Vagina (tissue), 2 donors: ENCODE results near the gene RAB9B.

Source experiments
- POLR2AphosphoS5 ChIP-seq, 2 donors: sonication (generic); formaldehyde crosslinking; IDR thresholded peaks; one replicate each; pipeline ENCODE4 v1.9.0; 2017; ENCODE audit warnings: antibody characterized with exemption in 2 of 2, mild to moderate bottlenecking in 2 of 2, low read depth in 1 of 2; ENCODE audit not compliant: insufficient read depth in 1 of 2
- TF ChIP-seq, protein P1 (sequence below), 3 experiments: fragments of 450-650 bp in 2 of 3; fragments of 200-600 bp in 1 of 3; sonication (generic) in 1 of 3; IDR thresholded peaks; one replicate each; pipeline ENCODE4 v1.5.1; 2017 to 2019; ENCODE audit warnings: antibody characterized with exemption in 3 of 3, mild to moderate bottlenecking in 2 of 3, moderate library complexity in 2 of 3

DNA sequence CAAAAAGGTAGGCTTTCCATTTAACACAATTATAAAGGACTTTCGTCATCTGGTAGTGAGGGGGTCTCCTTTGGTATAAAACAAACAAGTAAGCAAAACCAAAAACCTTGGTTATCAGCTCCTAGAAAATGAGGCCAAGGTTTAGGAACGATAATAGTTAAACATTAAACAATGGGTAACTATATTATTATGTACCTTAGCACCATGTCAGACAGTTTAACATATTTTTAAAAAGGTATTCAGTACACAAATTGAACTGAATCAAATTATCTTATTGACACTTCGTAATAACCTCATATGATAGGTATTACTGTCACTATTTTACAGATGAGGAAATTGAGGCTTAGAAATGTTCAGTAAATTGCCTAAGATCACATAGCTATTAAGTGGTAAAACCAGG, 32.1 kb upstream of the RAB9B start:
- no peak for TF ChIP-seq POLR2AphosphoS5 (IDR thresholded peaks at IDR 0.05; ENCODE audit: insufficient read depth in 1 of 2, low read depth in 1 of 2)
- TF ChIP-seq, protein P1, sequence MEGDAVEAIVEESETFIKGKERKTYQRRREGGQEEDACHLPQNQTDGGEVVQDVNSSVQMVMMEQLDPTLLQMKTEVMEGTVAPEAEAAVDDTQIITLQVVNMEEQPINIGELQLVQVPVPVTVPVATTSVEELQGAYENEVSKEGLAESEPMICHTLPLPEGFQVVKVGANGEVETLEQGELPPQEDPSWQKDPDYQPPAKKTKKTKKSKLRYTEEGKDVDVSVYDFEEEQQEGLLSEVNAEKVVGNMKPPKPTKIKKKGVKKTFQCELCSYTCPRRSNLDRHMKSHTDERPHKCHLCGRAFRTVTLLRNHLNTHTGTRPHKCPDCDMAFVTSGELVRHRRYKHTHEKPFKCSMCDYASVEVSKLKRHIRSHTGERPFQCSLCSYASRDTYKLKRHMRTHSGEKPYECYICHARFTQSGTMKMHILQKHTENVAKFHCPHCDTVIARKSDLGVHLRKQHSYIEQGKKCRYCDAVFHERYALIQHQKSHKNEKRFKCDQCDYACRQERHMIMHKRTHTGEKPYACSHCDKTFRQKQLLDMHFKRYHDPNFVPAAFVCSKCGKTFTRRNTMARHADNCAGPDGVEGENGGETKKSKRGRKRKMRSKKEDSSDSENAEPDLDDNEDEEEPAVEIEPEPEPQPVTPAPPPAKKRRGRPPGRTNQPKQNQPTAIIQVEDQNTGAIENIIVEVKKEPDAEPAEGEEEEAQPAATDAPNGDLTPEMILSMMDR (IDR thresholded peaks at IDR 0.05), result no peak
